Mononuclear cell (primary cell): ENCODE data around the gene SLC10A6. TPM values are rescaled to one million over a fixed set of nuclear protein-coding genes. Genes with fewer than 3 reads are reported as not detected.

ENCODE experiments used
- H3K27me3 ChIP-seq: 2 replicates; pipeline ENCODE4 v1.6.0; 2011; ENCODE audit warnings: low read length, control low read depth; ENCODE audit not compliant: insufficient read depth
- H3K4me1 ChIP-seq: 2 replicates; pipeline ENCODE4 v1.5.1; 2011; ENCODE audit warnings: mild to moderate bottlenecking, low read length, control low read depth; ENCODE audit not compliant: insufficient read depth
- H3K4me3 ChIP-seq: 2 replicates; pipeline ENCODE4 v1.5.1; 2011; ENCODE audit warnings: mild to moderate bottlenecking, low read length, moderate library complexity
- H3K9me3 ChIP-seq: 2 replicates; pipeline ENCODE4 v1.5.1; 2011; ENCODE audit warnings: low read depth, mild to moderate bottlenecking, control low read depth, low read length
- total RNA-seq: library from RNA; depleted of rRNA; stranded (reverse); fragments of >200 nt; gene quantifications from one replicate; pipeline ENCODE4 v1.2.3, GENCODE V29; 2012

The SLC10A6 gene
- total RNA-seq, 1 donor, result not detected

DNA sequence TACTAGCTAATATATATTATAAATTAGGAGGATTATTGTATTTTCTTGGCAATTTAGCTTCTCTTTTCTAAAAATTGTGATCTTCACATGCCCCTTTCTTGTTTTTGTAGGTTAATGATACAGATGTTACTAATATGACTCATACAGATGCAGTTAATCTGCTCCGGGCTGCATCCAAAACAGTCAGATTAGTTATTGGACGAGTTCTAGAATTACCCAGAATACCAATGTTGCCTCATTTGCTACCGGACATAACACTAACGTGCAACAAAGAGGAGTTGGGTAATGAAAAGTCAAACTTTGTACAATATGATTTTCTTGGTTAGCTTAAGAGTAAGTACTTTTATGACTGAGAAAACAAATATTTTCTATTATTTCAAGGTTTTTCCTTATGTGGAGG is 74.1 kb downstream of the SLC10A6 start:
- no peaks in the 10 kb centered on the region for H3K27me3 ChIP-seq
- H3K9me3 ChIP-seq, result no peaks in the 10 kb centered on the region
- no peaks in the 10 kb centered on the region for H3K4me1 ChIP-seq
- H3K4me3 ChIP-seq, result no peak overlapping the region

Other genes starting within 250 kb of the SLC10A6 start
- gene C4orf36, start 43.0 kb upstream of the SLC10A6 start, total RNA-seq, result not detected
- 31.7 TPM for gene AFF1, start 85.6 kb upstream of the SLC10A6 start, total RNA-seq